Glutamatergic neuron (in vitro differentiated cells): ENCODE data around the gene GNAL. TPM values are rescaled to one million over a fixed set of nuclear protein-coding genes. Genes with fewer than 3 reads are reported as not detected.

Experiments
- DNase-seq: peaks from one replicate; pipeline ENCODE4 v3.0.0; 2022
- H3K27ac Mint-ChIP-seq: one replicate; pipeline ENCODE4 v1.8.0; 2020; ENCODE audit warnings: mild to moderate bottlenecking, mixed read lengths, inconsistent platforms; ENCODE audit not compliant: unreplicated experiment
- H3K27me3 Mint-ChIP-seq: one replicate; pipeline ENCODE4 v1.8.0; 2020; ENCODE audit warnings: mild to moderate bottlenecking, moderate library complexity, mixed read lengths, inconsistent platforms; ENCODE audit not compliant: unreplicated experiment
- H3K36me3 Mint-ChIP-seq: one replicate; pipeline ENCODE4 v1.8.0; 2020; ENCODE audit warnings: mild to moderate bottlenecking, mixed read lengths, inconsistent platforms; ENCODE audit not compliant: unreplicated experiment
- H3K4me1 Mint-ChIP-seq: one replicate; pipeline ENCODE4 v1.8.0; 2020; ENCODE audit warnings: mild to moderate bottlenecking, low read depth, mixed read lengths, inconsistent platforms; ENCODE audit not compliant: unreplicated experiment
- H3K4me3 Mint-ChIP-seq: one replicate; pipeline ENCODE4 v1.8.0; 2020; ENCODE audit warnings: mild to moderate bottlenecking, mixed read lengths, inconsistent platforms; ENCODE audit not compliant: unreplicated experiment
- H3K9me3 Mint-ChIP-seq: one replicate; pipeline ENCODE4 v1.8.0; 2020; ENCODE audit warnings: mild to moderate bottlenecking, moderate library complexity, mixed read lengths, inconsistent platforms; ENCODE audit not compliant: unreplicated experiment
- CTCF ChIP-seq: fragments of 200-600 bp; sonication (generic); IDR thresholded peaks from one replicate; pipeline ENCODE4 v1.5.0; 2021; ENCODE audit not compliant: partially characterized antibody, unreplicated experiment
- total RNA-seq: library from RNA; stranded (reverse); fragmentation: NEBNext Ultra II Directional; extraction: Animal tissue kit (Norgen Biotek cat#: 25700); gene quantifications from one replicate; pipeline ENCODE4 v1.2.1, GENCODE V29; 2021; ENCODE audit not compliant: unreplicated experiment

GNAL gene
- total RNA-seq, 1 donor from 2014 or later = 52.5 TPM

- Mint-ChIP-seq H3K27ac (peak overlapping the region; percentile 79), H3K4me3 (peak overlapping the region; percentile 24), H3K9me3 (peaks cover 12% of the 10 kb centered on the region), H3K36me3 (peaks cover 10% of the 10 kb centered on the region), H3K4me1 (peaks cover 30% of the 10 kb centered on the region), H3K27me3 (peaks cover 4% of the 10 kb centered on the region)
- no peak for DNase-seq
- peak; percentile 62 for TF ChIP-seq CTCF
Measured at GRCh38 chr18:11761553-11761952, 72.5 kb downstream of the GNAL start.

GRCh38 chr18:11762429-11762828 is 73.4 kb downstream of the GNAL start:
- no peak for TF ChIP-seq CTCF
- Mint-ChIP-seq H3K4me3 (no peak overlapping the region), H3K27ac (peak overlapping the region; percentile 59), H3K27me3 (peaks cover 9% of the 10 kb centered on the region), H3K9me3 (peaks cover 12% of the 10 kb centered on the region), H3K4me1 (peaks cover 34% of the 10 kb centered on the region), H3K36me3 (peaks cover 11% of the 10 kb centered on the region)
- no peak for DNase-seq

GRCh38 chr18:11767329-11767728 is 78.3 kb downstream of the GNAL start:
- DNase-seq = no peak
- Mint-ChIP-seq H3K27me3 (peaks cover 5% of the 10 kb centered on the region), H3K4me1 (peaks cover 22% of the 10 kb centered on the region), H3K9me3 (peaks cover 2% of the 10 kb centered on the region), H3K4me3 (no peak overlapping the region), H3K36me3 (peaks cover 4% of the 10 kb centered on the region), H3K27ac (no peak overlapping the region)
- no peak for TF ChIP-seq CTCF

GRCh38 chr18:11767935-11768334 is 78.9 kb downstream of the GNAL start:
- H3K36me3 Mint-ChIP-seq = peaks cover 4% of the 10 kb centered on the region
- TF ChIP-seq CTCF = no peak
- peaks cover under 1% of the 10 kb centered on the region for H3K9me3 Mint-ChIP-seq
- H3K4me3 Mint-ChIP-seq = no peak overlapping the region
- DNase-seq = no peak
- H3K27ac Mint-ChIP-seq = no peak overlapping the region
- H3K4me1 Mint-ChIP-seq = peaks cover 19% of the 10 kb centered on the region
- H3K27me3 Mint-ChIP-seq = peaks cover 5% of the 10 kb centered on the region

GRCh38 chr18:11775436-11776174 is 86.5 kb downstream of the GNAL start:
- H3K27ac Mint-ChIP-seq = no peak overlapping the region
- no peaks in the 10 kb centered on the region for H3K36me3 Mint-ChIP-seq
- H3K4me3 Mint-ChIP-seq = no peak overlapping the region
- no peaks in the 10 kb centered on the region for H3K4me1 Mint-ChIP-seq
- no peaks in the 10 kb centered on the region for H3K27me3 Mint-ChIP-seq
- H3K9me3 Mint-ChIP-seq = peaks cover 4% of the 10 kb centered on the region
- DNase-seq = no peak
- no peak for TF ChIP-seq CTCF
